Fibroblast of villous mesenchyme (primary cell): ENCODE data around the gene IL17RD. TPM values are rescaled to one million over a fixed set of nuclear protein-coding genes. Genes with fewer than 3 reads are reported as not detected.

Experiments
- DNase-seq: peaks from one replicate; pipeline ENCODE4 v3.0.0-alpha.2; 2010; ENCODE audit warnings: low read depth
- H3K4me3 ChIP-seq: 2 replicates; pipeline ENCODE4 v1.5.1; 2011; ENCODE audit warnings: low read depth, mild to moderate bottlenecking, low read length
- total RNA-seq: library from RNA; depleted of rRNA; stranded (reverse); fragments of >200 nt; gene quantifications from 2 replicates; pipeline ENCODE4 v1.2.3, GENCODE V29; 2012
- TF ChIP-seq, protein P1 (sequence below): IDR thresholded peaks from 2 replicates; pipeline ENCODE4 v1.5.1; 2012; ENCODE audit warnings: low read depth, mild to moderate bottlenecking, low read length; ENCODE audit not compliant: insufficient read depth

IL17RD gene
- total RNA-seq, 1 donor, result 0.86 TPM

- TF ChIP-seq, protein P1, sequence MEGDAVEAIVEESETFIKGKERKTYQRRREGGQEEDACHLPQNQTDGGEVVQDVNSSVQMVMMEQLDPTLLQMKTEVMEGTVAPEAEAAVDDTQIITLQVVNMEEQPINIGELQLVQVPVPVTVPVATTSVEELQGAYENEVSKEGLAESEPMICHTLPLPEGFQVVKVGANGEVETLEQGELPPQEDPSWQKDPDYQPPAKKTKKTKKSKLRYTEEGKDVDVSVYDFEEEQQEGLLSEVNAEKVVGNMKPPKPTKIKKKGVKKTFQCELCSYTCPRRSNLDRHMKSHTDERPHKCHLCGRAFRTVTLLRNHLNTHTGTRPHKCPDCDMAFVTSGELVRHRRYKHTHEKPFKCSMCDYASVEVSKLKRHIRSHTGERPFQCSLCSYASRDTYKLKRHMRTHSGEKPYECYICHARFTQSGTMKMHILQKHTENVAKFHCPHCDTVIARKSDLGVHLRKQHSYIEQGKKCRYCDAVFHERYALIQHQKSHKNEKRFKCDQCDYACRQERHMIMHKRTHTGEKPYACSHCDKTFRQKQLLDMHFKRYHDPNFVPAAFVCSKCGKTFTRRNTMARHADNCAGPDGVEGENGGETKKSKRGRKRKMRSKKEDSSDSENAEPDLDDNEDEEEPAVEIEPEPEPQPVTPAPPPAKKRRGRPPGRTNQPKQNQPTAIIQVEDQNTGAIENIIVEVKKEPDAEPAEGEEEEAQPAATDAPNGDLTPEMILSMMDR, result no peak
- H3K4me3 ChIP-seq, result no peak overlapping the region
- no peak for DNase-seq
These were observed 118.9 kb downstream of the IL17RD start for GRCh38 chr3:57046101-57046765.

DNA sequence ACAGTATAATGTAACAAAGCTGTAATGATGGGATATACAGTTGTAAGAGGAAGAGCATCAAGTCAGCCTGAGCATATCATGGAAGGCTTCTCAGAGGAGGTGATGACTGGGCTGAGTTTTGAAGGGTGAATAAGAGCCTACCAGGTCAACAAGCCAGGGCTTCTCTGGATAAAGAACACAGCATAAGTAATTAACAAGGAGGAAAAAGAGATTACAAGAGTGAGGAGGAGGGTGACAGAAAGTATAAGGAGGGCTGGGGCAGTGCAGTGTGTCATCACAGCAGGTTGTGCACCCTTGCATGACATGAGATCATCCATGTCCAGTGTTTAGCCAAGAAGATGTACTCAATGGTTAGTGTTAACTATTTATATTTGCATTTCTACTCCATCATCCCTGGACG lies 121.6 kb downstream of the IL17RD start:
- DNase-seq, result no peak
- H3K4me3 ChIP-seq, result no peak overlapping the region
- TF ChIP-seq, protein P1, result no peak

- TF ChIP-seq, protein P1, result no peak
- no peak overlapping the region for H3K4me3 ChIP-seq
- DNase-seq, result no peak
These were observed 123.5 kb downstream of the IL17RD start for GRCh38 chr3:57041674-57042073.

Other genes starting within 250 kb of the IL17RD start
- not detected in 2 replicates for gene SPATA12, start 104.7 kb downstream of the IL17RD start, total RNA-seq
- not detected in 2 replicates for gene HESX1, start 34.6 kb upstream of the IL17RD start, total RNA-seq
- 33.5 and 43.2 TPM in 2 replicates for gene APPL1, start 62.4 kb upstream of the IL17RD start, total RNA-seq
- gene ASB14, start 127.3 kb upstream of the IL17RD start, total RNA-seq, result not detected in 2 replicates